Loucy (cell line): ENCODE results near the gene SMIM12.
A peak's percentile ranks its signal among the peaks of the same experiment; 100 is the strongest.

Experiments
- H2AFZ ChIP-seq: fragments of 200-600 bp; sonication (generic); 2 replicates; pipeline ENCODE4 v1.6.0; 2016; ENCODE audit warnings: antibody characterized with exemption, mild to moderate bottlenecking, low read length, moderate library complexity
- H3F3A ChIP-seq: fragments of 200-600 bp; 2 replicates; pipeline ENCODE4 v1.6.0; 2016; ENCODE audit warnings: antibody characterized with exemption, low read depth, mild to moderate bottlenecking
- H3K27me3 ChIP-seq: fragments of 200-600 bp; sonication (generic); 2 replicates; pipeline ENCODE4 v1.6.1; 2014; ENCODE audit warnings: low read length, mild to moderate bottlenecking; ENCODE audit not compliant: insufficient read depth, poor library complexity, severe bottlenecking
- H3K36me3 ChIP-seq: fragments of 200-600 bp; sonication (generic); 2 replicates; pipeline ENCODE4 v1.6.1; 2016; ENCODE audit warnings: low read length; ENCODE audit not compliant: insufficient read depth
- H3K4me1 ChIP-seq: fragments of 200-600 bp; sonication (generic); 2 replicates; pipeline ENCODE4 v1.5.1; 2014; ENCODE audit warnings: low read length, mild to moderate bottlenecking; ENCODE audit not compliant: insufficient read depth, poor library complexity, severe bottlenecking
- H3K4me2 ChIP-seq: fragments of 200-600 bp; sonication (generic); 2 replicates; pipeline ENCODE4 v1.6.0; 2014; ENCODE audit warnings: antibody characterized with exemption, low read length, low read depth, mild to moderate bottlenecking; ENCODE audit not compliant: poor library complexity, severe bottlenecking
- H3K4me3 ChIP-seq: fragments of 200-600 bp; sonication (generic); 2 replicates; pipeline ENCODE4 v1.5.1; 2014; ENCODE audit warnings: low read length, mild to moderate bottlenecking, mixed read lengths; ENCODE audit not compliant: poor library complexity, severe bottlenecking
- H3K79me2 ChIP-seq: fragments of 200-600 bp; sonication (generic); 2 replicates; pipeline ENCODE4 v1.6.1; 2014; ENCODE audit warnings: low read length; ENCODE audit not compliant: insufficient read depth
- H3K9ac ChIP-seq: fragments of 200-600 bp; sonication (generic); 2 replicates; pipeline ENCODE4 v1.6.0; 2014; ENCODE audit warnings: mild to moderate bottlenecking, low read depth, low read length, moderate library complexity; ENCODE audit not compliant: poor library complexity, severe bottlenecking
- H3K9me2 ChIP-seq: fragments of 200-600 bp; sonication (generic); replicated peaks from 2 replicates; pipeline ENCODE4 v1.6.1; 2016; ENCODE audit warnings: low read depth, low read length, mixed read lengths
- H3K9me3 ChIP-seq: fragments of 200-600 bp; sonication (generic); 2 replicates; pipeline ENCODE4 v1.6.1; 2014; ENCODE audit warnings: mild to moderate bottlenecking, antibody characterized with exemption, low read length, low read depth; ENCODE audit not compliant: insufficient read depth
- H4K20me1 ChIP-seq: fragments of 200-600 bp; sonication (generic); 2 replicates; pipeline ENCODE4 v1.6.0; 2014; ENCODE audit warnings: antibody characterized with exemption, low read length, mild to moderate bottlenecking; ENCODE audit not compliant: insufficient read depth, poor library complexity, severe bottlenecking
- EZH2phosphoT487 ChIP-seq: fragments of 200-600 bp; IDR thresholded peaks from 2 replicates; pipeline ENCODE4 v1.6.1; 2018; ENCODE audit warnings: antibody characterized with exemption, mild to moderate bottlenecking, moderate library complexity, borderline replicate concordance
- TF ChIP-seq, protein P1 (sequence below): fragments of 200-600 bp; sonication (generic); conservative IDR thresholded peaks from 2 replicates; pipeline ENCODE4 v1.5.1; 2014; ENCODE audit warnings: mild to moderate bottlenecking, antibody characterized with exemption, low read length

Gene SMIM12

GRCh38 chr1:34866762-34867109, 7.2 kb upstream of the SMIM12 start:
- Histone ChIP-seq H3K4me1 (peaks cover 31% of the 10 kb centered on the region), H3F3A (0 out of 2 replicates have a peak, but pooled peaks cover 4% of the 10 kb centered on the region), H3K27me3 (no peaks in the 10 kb centered on the region), H3K9me3 (no peaks in the 10 kb centered on the region), H2AFZ (peak overlapping the region; percentile 97), H3K4me2 (peak overlapping the region; percentile 74), H3K4me3 (peak overlapping the region; percentile 79), H3K9me2 (no peaks in the 10 kb centered on the region), H3K9ac (peak overlapping the region; percentile 82), H3K79me2 (no peaks in the 10 kb centered on the region), H4K20me1 (no peaks in the 10 kb centered on the region), H3K36me3 (no peaks in the 10 kb centered on the region)
- no peak for TF ChIP-seq EZH2phosphoT487

- no peaks in the 10 kb centered on the region for H4K20me1 ChIP-seq
- 0 out of 2 replicates have a peak, but pooled peaks cover 4% of the 10 kb centered on the region for H3F3A ChIP-seq
- peaks cover 29% of the 10 kb centered on the region for H3K4me1 ChIP-seq
- H3K4me2 ChIP-seq = peak overlapping the region; percentile 74
- peak overlapping the region; percentile 79 for H3K4me3 ChIP-seq
- no peaks in the 10 kb centered on the region for H3K79me2 ChIP-seq
- no peaks in the 10 kb centered on the region for H3K36me3 ChIP-seq
- no peak for TF ChIP-seq EZH2phosphoT487
- TF ChIP-seq, protein P1, sequence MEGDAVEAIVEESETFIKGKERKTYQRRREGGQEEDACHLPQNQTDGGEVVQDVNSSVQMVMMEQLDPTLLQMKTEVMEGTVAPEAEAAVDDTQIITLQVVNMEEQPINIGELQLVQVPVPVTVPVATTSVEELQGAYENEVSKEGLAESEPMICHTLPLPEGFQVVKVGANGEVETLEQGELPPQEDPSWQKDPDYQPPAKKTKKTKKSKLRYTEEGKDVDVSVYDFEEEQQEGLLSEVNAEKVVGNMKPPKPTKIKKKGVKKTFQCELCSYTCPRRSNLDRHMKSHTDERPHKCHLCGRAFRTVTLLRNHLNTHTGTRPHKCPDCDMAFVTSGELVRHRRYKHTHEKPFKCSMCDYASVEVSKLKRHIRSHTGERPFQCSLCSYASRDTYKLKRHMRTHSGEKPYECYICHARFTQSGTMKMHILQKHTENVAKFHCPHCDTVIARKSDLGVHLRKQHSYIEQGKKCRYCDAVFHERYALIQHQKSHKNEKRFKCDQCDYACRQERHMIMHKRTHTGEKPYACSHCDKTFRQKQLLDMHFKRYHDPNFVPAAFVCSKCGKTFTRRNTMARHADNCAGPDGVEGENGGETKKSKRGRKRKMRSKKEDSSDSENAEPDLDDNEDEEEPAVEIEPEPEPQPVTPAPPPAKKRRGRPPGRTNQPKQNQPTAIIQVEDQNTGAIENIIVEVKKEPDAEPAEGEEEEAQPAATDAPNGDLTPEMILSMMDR = peak; percentile 96
- peak overlapping the region; percentile 97 for H2AFZ ChIP-seq
- no peaks in the 10 kb centered on the region for H3K27me3 ChIP-seq
- no peaks in the 10 kb centered on the region for H3K9me2 ChIP-seq
- H3K9ac ChIP-seq = peak overlapping the region; percentile 82
- no peaks in the 10 kb centered on the region for H3K9me3 ChIP-seq
Measured at GRCh38 chr1:34865981-34866761, 6.6 kb upstream of the SMIM12 start.

DNA sequence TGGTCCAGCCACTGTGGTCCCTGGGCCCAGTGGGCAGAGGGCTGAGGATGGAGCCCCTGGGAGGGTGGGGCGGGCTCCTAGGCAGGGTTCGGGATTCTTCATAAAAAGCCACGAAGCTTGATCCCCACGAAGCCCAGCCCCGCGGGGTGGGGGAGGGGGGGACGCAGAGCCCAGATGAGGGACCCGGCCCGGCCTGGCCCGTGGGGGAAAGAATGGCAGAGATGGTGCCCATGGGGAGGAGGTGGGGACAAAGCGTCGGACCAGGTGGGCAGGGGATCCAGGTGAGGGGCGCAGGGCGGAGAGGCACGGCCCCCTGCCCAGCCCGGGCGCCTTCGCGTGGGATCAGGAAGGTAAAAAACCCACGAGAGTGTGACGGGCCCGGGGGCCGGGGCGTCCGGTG, 6.0 kb upstream of the SMIM12 start:
- H3K36me3 ChIP-seq = no peaks in the 10 kb centered on the region
- no peaks in the 10 kb centered on the region for H4K20me1 ChIP-seq
- no peaks in the 10 kb centered on the region for H3K27me3 ChIP-seq
- 0 out of 2 replicates have a peak, but pooled peaks cover 4% of the 10 kb centered on the region for H3F3A ChIP-seq
- peak overlapping the region; percentile 74 for H3K4me2 ChIP-seq
- H3K4me3 ChIP-seq = peak overlapping the region; percentile 79
- H3K4me1 ChIP-seq = peaks cover 27% of the 10 kb centered on the region
- peak overlapping the region; percentile 97 for H2AFZ ChIP-seq
- H3K9ac ChIP-seq = peak overlapping the region; percentile 82
- H3K79me2 ChIP-seq = no peaks in the 10 kb centered on the region
- H3K9me3 ChIP-seq = no peaks in the 10 kb centered on the region
- no peak for TF ChIP-seq EZH2phosphoT487
- TF ChIP-seq, protein P1 = no peak
- no peaks in the 10 kb centered on the region for H3K9me2 ChIP-seq
